MM.1S (cell line): ENCODE data around the gene KCNIP1.

Experiments
- DNase-seq: peaks from one replicate; pipeline ENCODE4 v3.0.0-alpha.2; 2015
- H2AFZ ChIP-seq: fragments of 300-600 bp; sonication (generic); 2 replicates; pipeline ENCODE4 v1.6.0; 2016; ENCODE audit warnings: antibody characterized with exemption, low read length
- H3F3A ChIP-seq: fragments of 300-600 bp; sonication (generic); 2 replicates; pipeline ENCODE4 v1.6.1; 2016; ENCODE audit warnings: mild to moderate bottlenecking, antibody characterized with exemption, low read length, moderate library complexity, mixed read lengths; ENCODE audit not compliant: insufficient read depth
- H3K27ac ChIP-seq: fragments of 300-600 bp; sonication (generic); 2 replicates; pipeline ENCODE4 v1.5.1; 2016; ENCODE audit warnings: mild to moderate bottlenecking, low read length
- H3K27me3 ChIP-seq: fragments of 300-600 bp; sonication (generic); replicated peaks from 2 replicates; pipeline ENCODE4 v1.6.0; 2016; ENCODE audit warnings: low read length; ENCODE audit not compliant: insufficient read depth
- H3K36me3 ChIP-seq: fragments of 300-600 bp; sonication (generic); replicated peaks from 2 replicates; pipeline ENCODE4 v1.6.1; 2016; ENCODE audit warnings: mild to moderate bottlenecking, low read length, mixed read lengths; ENCODE audit not compliant: insufficient read depth
- H3K4me1 ChIP-seq: fragments of 300-600 bp; sonication (generic); 2 replicates; pipeline ENCODE4 v1.6.1; 2016; ENCODE audit warnings: low read length, mixed read lengths
- H3K4me2 ChIP-seq: fragments of 300-600 bp; sonication (generic); 2 replicates; pipeline ENCODE4 v1.6.0; 2016; ENCODE audit warnings: low read depth, low read length
- H3K4me3 ChIP-seq: fragments of 300-600 bp; sonication (generic); 2 replicates; pipeline ENCODE4 v1.5.1; 2016; ENCODE audit warnings: low read length, mixed read lengths
- H3K79me2 ChIP-seq: fragments of 300-600 bp; sonication (generic); 2 replicates; pipeline ENCODE4 v1.6.1; 2016; ENCODE audit warnings: mixed run types, low read length, mixed read lengths
- H3K9ac ChIP-seq: fragments of 300-600 bp; sonication (generic); 2 replicates; pipeline ENCODE4 v1.6.1; 2016; ENCODE audit warnings: low read length, mixed read lengths
- H3K9me2 ChIP-seq: fragments of 300-600 bp; sonication (generic); replicated peaks from 2 replicates; pipeline ENCODE4 v1.6.1; 2016; ENCODE audit warnings: mild to moderate bottlenecking, low read length, mixed read lengths; ENCODE audit not compliant: insufficient read depth
- H3K9me3 ChIP-seq: fragments of 300-600 bp; sonication (generic); replicated peaks from 2 replicates; pipeline ENCODE4 v1.6.1; 2016; ENCODE audit warnings: mild to moderate bottlenecking, low read length, mixed read lengths; ENCODE audit not compliant: insufficient read depth
- H4K20me1 ChIP-seq: fragments of 300-600 bp; sonication (generic); 2 replicates; pipeline ENCODE4 v1.6.1; 2016; ENCODE audit warnings: mild to moderate bottlenecking, low read length, moderate library complexity, mixed read lengths; ENCODE audit not compliant: insufficient read depth
- CTCF ChIP-seq: fragments of 300-600 bp; sonication (generic); IDR thresholded peaks from 2 replicates; pipeline ENCODE4 v1.5.1; 2016; ENCODE audit warnings: antibody characterized with exemption, low read length, mixed read lengths
- EZH2 ChIP-seq: fragments of 300-600 bp; sonication (generic); optimal IDR thresholded peaks from 2 replicates; pipeline ENCODE3; 2017; ENCODE audit warnings: low read depth, mild to moderate bottlenecking, antibody characterized with exemption, low read length, mixed read lengths
- EZH2phosphoT487 ChIP-seq: fragments of 300-600 bp; sonication (generic); IDR thresholded peaks from 2 replicates; pipeline ENCODE4 v1.6.1; 2018; ENCODE audit warnings: antibody characterized with exemption, low read length

The KCNIP1 gene

GRCh38 chr5:170557314-170557713 lies 53.5 kb downstream of the KCNIP1 start:
- Histone ChIP-seq H3K27me3 (no peaks in the 10 kb centered on the region), H3K9ac (no peak overlapping the region), H3K4me3 (no peak overlapping the region), H3K27ac (no peak overlapping the region), H3K4me2 (no peak overlapping the region), H3K36me3 (no peaks in the 10 kb centered on the region), H2AFZ (no peak overlapping the region), H3K9me3 (no peaks in the 10 kb centered on the region), H3K79me2 (no peaks in the 10 kb centered on the region), H4K20me1 (no peaks in the 10 kb centered on the region), H3F3A (no peaks in the 10 kb centered on the region), H3K4me1 (no peaks in the 10 kb centered on the region), H3K9me2 (no peaks in the 10 kb centered on the region)
- no peak for DNase-seq
- no peak for TF ChIP-seq CTCF
- TF ChIP-seq EZH2phosphoT487, result no peak
- TF ChIP-seq EZH2, result no peak

GRCh38 chr5:170559296-170559695 lies 55.5 kb downstream of the KCNIP1 start:
- H3K36me3 ChIP-seq, result no peaks in the 10 kb centered on the region
- H2AFZ ChIP-seq, result no peak overlapping the region
- H4K20me1 ChIP-seq, result no peaks in the 10 kb centered on the region
- no peaks in the 10 kb centered on the region for H3K9me2 ChIP-seq
- no peaks in the 10 kb centered on the region for H3F3A ChIP-seq
- DNase-seq, result no peak
- H3K4me2 ChIP-seq, result no peak overlapping the region
- no peaks in the 10 kb centered on the region for H3K79me2 ChIP-seq
- H3K4me3 ChIP-seq, result no peak overlapping the region
- no peak for TF ChIP-seq CTCF
- no peak for TF ChIP-seq EZH2
- no peak for TF ChIP-seq EZH2phosphoT487
- no peaks in the 10 kb centered on the region for H3K27me3 ChIP-seq
- H3K9me3 ChIP-seq, result no peaks in the 10 kb centered on the region
- no peaks in the 10 kb centered on the region for H3K4me1 ChIP-seq
- no peak overlapping the region for H3K9ac ChIP-seq
- no peak overlapping the region for H3K27ac ChIP-seq

- DNase-seq, result no peak
- no peaks in the 10 kb centered on the region for H3K79me2 ChIP-seq
- H3F3A ChIP-seq, result no peaks in the 10 kb centered on the region
- H2AFZ ChIP-seq, result no peak overlapping the region
- H3K27ac ChIP-seq, result no peak overlapping the region
- H3K4me1 ChIP-seq, result no peaks in the 10 kb centered on the region
- H3K4me2 ChIP-seq, result no peak overlapping the region
- H3K9ac ChIP-seq, result no peak overlapping the region
- no peaks in the 10 kb centered on the region for H3K27me3 ChIP-seq
- no peak overlapping the region for H3K4me3 ChIP-seq
- TF ChIP-seq EZH2phosphoT487, result no peak
- no peak for TF ChIP-seq CTCF
- no peak for TF ChIP-seq EZH2
- H3K9me3 ChIP-seq, result no peaks in the 10 kb centered on the region
- H3K9me2 ChIP-seq, result no peaks in the 10 kb centered on the region
- no peaks in the 10 kb centered on the region for H4K20me1 ChIP-seq
- H3K36me3 ChIP-seq, result no peaks in the 10 kb centered on the region
Observed at GRCh38 chr5:170560938-170561337, 57.1 kb downstream of the KCNIP1 start.
